ENCODE measurements around the gene TRMT112.

TRMT112 gene

GRCh38 chr11:64283092-64283491 lies 34.3 kb downstream of the TRMT112 start:
- TF ChIP-seq POLR2A (IDR thresholded peaks at IDR 0.05; ENCODE audit: low read length) (no peak), GATA1 (IDR thresholded peaks at IDR 0.05; ENCODE audit: low read depth, low read length) (no peak)
- no peak for DNase-seq

- DNase-seq = no peak
- no peak for TF ChIP-seq POLR2A (IDR thresholded peaks at IDR 0.05; ENCODE audit: low read length)
- TF ChIP-seq GATA1 (IDR thresholded peaks at IDR 0.05; ENCODE audit: low read depth, low read length) = no peak
These were observed 35.2 kb downstream of the TRMT112 start for GRCh38 chr11:64281957-64282770.

DNA sequence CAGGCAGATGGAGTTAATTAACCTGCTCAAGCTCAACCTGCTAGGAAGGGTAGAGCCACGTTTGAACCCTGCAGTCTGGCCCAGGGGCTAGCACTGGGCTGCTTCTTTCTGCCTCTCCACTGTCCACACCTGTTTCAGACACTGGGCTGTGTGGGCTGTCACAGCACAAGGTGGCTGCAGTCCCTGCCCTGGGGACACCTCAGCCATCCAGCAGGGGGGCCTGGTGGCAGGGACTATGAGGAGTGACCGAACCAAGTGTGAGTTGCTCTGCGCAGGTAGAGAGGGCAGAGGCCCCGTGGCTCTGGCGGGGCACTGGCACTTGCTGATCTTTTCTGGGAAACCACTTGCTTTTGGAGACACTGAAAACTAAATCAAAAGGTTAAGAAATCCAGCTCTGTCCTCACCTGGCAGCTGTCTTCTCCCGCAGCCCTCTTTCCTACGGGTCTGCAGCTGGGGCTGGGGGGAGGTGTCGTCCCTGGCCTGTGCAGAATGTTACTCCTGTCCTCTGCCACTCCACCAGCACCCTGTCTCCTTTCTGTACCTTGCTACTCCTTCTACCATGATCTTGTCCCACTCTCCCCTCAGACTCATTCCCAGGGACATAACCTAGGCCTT lies 38.7 kb downstream of the TRMT112 start:
- TF ChIP-seq GATA1 (IDR thresholded peaks at IDR 0.05; ENCODE audit: low read depth, low read length) (no peak), POLR2A (IDR thresholded peaks at IDR 0.05; ENCODE audit: low read length) (no peak)
- no peak for DNase-seq

DNA sequence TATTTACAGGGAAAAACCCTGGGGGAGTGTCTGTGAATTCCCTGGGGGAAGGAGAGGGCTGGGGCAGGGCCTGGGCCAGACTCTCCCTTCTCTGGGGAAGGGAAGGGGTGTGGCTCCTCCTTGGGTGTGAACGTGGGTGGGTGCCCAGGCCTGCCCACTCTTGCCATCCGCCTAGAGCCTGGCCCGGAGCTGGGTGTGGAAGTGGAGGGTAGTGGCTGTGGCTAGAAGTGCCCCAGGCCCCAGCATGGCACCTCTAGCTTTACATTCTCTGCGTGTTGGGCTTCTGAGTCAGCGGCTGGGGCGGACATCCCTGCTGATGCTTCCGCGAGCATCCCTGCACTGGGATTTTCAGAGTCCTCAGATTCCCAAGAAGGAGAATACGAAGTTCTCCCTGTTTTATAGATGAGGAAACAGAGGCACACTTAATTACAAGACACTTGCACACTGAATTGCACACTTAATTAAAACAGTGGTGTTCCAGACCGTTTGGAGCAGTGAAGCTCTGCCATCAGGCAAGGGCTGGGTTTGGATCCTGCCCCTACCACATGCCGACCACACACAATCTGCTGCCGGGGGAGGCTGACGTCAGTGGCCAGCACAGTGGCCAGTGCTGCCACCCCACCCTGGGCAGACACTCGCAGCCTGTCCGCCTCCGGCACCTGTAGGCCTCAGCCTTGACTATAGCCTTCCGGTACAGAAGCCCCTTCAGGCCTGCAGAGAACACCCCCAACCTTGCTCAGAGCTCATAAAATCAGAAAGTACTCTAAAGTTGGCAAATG lies 40.5 kb downstream of the TRMT112 start:
- no peak for DNase-seq
- TF ChIP-seq POLR2A (IDR thresholded peaks at IDR 0.05; ENCODE audit: low read length) = no peak
- TF ChIP-seq GATA1 (IDR thresholded peaks at IDR 0.05; ENCODE audit: low read depth, low read length) = no peak

GRCh38 chr11:64275841-64276240 lies 41.5 kb downstream of the TRMT112 start:
- no peak for TF ChIP-seq GATA1 (IDR thresholded peaks at IDR 0.05; ENCODE audit: low read depth, low read length)
- TF ChIP-seq POLR2A (IDR thresholded peaks at IDR 0.05; ENCODE audit: low read length) = no peak
- no peak for DNase-seq

- TF ChIP-seq GATA1 (IDR thresholded peaks at IDR 0.05; ENCODE audit: low read depth, low read length) (no peak), POLR2A (IDR thresholded peaks at IDR 0.05; ENCODE audit: low read length) (no peak)
- no peak for DNase-seq
These were observed 42.1 kb downstream of the TRMT112 start for GRCh38 chr11:64275031-64275800.

DNA sequence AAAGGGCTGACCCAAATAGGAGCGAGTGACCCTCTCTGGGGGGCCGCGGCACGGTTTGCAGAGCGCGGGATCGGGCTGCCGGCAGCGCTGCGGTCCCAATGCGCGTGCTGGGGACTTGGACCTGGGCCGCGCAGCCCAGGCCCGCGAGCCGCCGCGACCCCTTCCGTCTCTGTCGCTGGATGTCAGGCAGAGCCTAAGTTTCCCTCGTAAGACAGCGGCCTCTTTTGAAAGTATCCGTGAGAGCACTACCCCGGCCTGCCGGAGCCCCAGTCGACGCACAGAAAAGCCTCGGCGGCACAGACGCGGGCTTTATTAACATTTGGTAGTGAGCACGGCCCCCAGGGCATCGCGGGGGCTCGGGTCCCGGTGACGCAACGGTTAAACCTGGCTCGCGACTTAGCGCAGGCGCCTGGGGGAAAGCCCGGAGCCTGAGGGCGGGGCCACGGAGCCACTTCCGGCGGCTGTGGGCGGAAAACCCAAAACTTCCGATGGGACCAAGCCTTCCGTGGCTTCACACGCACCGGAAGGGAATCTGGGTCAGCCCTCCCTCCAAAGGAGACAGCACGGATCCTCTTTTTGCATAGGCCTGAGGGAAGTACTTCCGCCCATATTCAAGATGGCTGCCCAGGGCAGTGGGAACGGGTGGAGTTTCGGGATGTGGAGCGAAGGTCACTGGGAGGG lies 47.7 kb downstream of the TRMT112 start:
- TF ChIP-seq POLR2A (IDR thresholded peaks at IDR 0.05; ENCODE audit: low read length) = peak; percentile 83
- no peak for TF ChIP-seq GATA1 (IDR thresholded peaks at IDR 0.05; ENCODE audit: low read depth, low read length)
- peak; percentile 98 to 99 for DNase-seq

DNA sequence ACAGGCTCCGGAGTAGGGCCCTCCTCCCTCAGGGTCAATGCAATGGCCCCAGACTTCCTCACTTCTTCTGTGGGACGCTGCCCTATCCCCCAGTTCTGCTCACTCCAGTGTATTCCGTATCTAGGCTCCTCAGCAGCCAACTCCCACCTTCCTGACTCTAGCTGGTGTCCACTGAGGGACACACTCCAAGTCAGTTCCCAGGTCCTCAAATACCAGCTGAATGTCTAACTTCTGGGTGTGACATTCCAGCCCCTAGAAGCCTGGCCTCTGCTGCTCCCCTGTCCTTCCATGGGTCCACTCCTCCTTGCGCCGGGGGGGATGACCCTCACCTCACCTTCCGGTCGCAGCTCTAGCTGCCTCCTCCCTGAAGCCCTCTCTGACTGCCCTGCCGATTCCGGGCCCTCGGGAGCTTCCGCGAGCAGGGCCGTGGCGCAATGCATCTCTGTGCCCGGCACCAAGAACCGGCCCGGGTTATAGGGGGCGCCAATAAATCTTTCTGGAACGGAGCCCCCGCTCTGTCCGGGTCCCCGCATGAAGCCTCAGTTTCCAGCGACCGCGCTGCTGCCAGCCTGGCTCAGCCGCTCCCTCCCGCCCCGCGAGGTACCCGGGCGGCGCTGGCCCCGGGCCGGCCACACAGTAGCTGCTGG lies 48.3 kb downstream of the TRMT112 start:
- TF ChIP-seq GATA1 (IDR thresholded peaks at IDR 0.05; ENCODE audit: low read depth, low read length) (no peak), POLR2A (IDR thresholded peaks at IDR 0.05; ENCODE audit: low read length) (peak; percentile 33)
- peak; percentile 57 to 70 for DNase-seq

- DNase-seq = peak; percentile 50 to 67
- peak; percentile 43 for TF ChIP-seq GATA1 (IDR thresholded peaks at IDR 0.05; ENCODE audit: low read depth, low read length)
- TF ChIP-seq POLR2A (IDR thresholded peaks at IDR 0.05; ENCODE audit: low read length) = no peak
These were observed 49.1 kb downstream of the TRMT112 start for GRCh38 chr11:64268025-64268892.

- no peak for DNase-seq
- TF ChIP-seq POLR2A (IDR thresholded peaks at IDR 0.05; ENCODE audit: low read length) (no peak), GATA1 (IDR thresholded peaks at IDR 0.05; ENCODE audit: low read depth, low read length) (no peak)
These were observed 50.0 kb downstream of the TRMT112 start for GRCh38 chr11:64267207-64267945.
